Liver (tissue), 3 donors: ENCODE data around the gene RAB3C.

ENCODE experiments used
- CTCF ChIP-seq: fragments of 150-350 bp; IDR thresholded peaks from 2 replicates; pipeline ENCODE4 v1.5.1; 2017; ENCODE audit warnings: improper control_type of control experiment, low read depth, low read length; ENCODE audit not compliant: missing input control
- GABPA ChIP-seq, 2 donors: IDR thresholded peaks in 1 of 2; conservative IDR thresholded peaks in 1 of 2; 2 replicates each; pipeline ENCODE4 v1.6.1; 2016; ENCODE audit warnings: antibody characterized with exemption in 2 of 2, mild to moderate bottlenecking in 1 of 2, moderate library complexity in 1 of 2
- HNF4G ChIP-seq: IDR thresholded peaks from 2 replicates; pipeline ENCODE4 v1.6.1; 2016; ENCODE audit warnings: antibody characterized with exemption
- JUND ChIP-seq, 2 donors: IDR thresholded peaks; 2 replicates each; pipeline ENCODE4 v1.6.1; 2016; ENCODE audit warnings: antibody characterized with exemption in 2 of 2
- SP1 ChIP-seq: IDR thresholded peaks from 2 replicates; pipeline ENCODE4 v1.6.1; 2018; ENCODE audit warnings: antibody characterized with exemption, mild to moderate bottlenecking
- YY1 ChIP-seq: IDR thresholded peaks from 2 replicates; pipeline ENCODE4 v1.6.1; 2016; ENCODE audit warnings: antibody characterized with exemption, mild to moderate bottlenecking
- TF ChIP-seq, protein P1 (sequence below): IDR thresholded peaks from 2 replicates; pipeline ENCODE4 v1.6.1; 2016; ENCODE audit warnings: antibody characterized with exemption
- donor health status: healthy.
- donor health status: healthy.

- TF ChIP-seq HNF4G (no peak), SP1 (no peak), CTCF (no peak), GABPA (IDR thresholded peaks at IDR 0.05 in 1 of 2, conservative IDR thresholded peaks at IDR 0.05 in 1 of 2) (no peak), JUND (IDR thresholded peaks at IDR 0.05) (no peak), YY1 (no peak)
- TF ChIP-seq, protein P1, sequence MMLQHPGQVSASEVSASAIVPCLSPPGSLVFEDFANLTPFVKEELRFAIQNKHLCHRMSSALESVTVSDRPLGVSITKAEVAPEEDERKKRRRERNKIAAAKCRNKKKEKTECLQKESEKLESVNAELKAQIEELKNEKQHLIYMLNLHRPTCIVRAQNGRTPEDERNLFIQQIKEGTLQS, result no peak
Measured at GRCh38 chr5:58681943-58682342, 99.1 kb downstream of the RAB3C start.
